DMS114 treated with DMSO at 0.1 percent for 48 hours (cell line): Measurements from ENCODE around the gene CEP63.
"Not testable (repeated sequence)": the region's sequence is repeated elsewhere in the genome, so short reads cannot be mapped to it uniquely, and the experiment has no call there.

Experiments
- DNase-seq: peaks from one replicate; lab custom pipeline; 2025; ENCODE audit not compliant: unreplicated experiment; lab: John Stamatoyannopoulos, UW

CEP63 gene

GRCh38 chr3:134505485-134505884, 19.6 kb downstream of the CEP63 start:
- DNase-seq = no peak

GRCh38 chr3:134511500-134511899, 25.6 kb downstream of the CEP63 start:
- no peak for DNase-seq

- DNase-seq = no peak
Observed at GRCh38 chr3:134516905-134517304, 31.0 kb downstream of the CEP63 start.

- no peak for DNase-seq
Observed at GRCh38 chr3:134517791-134518190, 31.9 kb downstream of the CEP63 start.

- DNase-seq = no peak
Observed at GRCh38 chr3:134522541-134522940, 36.7 kb downstream of the CEP63 start.

- no peak for DNase-seq
Observed at GRCh38 chr3:134525293-134525692, 39.4 kb downstream of the CEP63 start.

GRCh38 chr3:134526319-134526718, 40.5 kb downstream of the CEP63 start:
- no peak for DNase-seq

- DNase-seq = no peak
Observed at GRCh38 chr3:134527037-134527436, 41.2 kb downstream of the CEP63 start.

GRCh38 chr3:134527538-134528186, 41.8 kb downstream of the CEP63 start:
- no peak for DNase-seq

- no peak for DNase-seq
Observed at GRCh38 chr3:134533493-134533892, 47.6 kb downstream of the CEP63 start.

GRCh38 chr3:134535186-134535970, 49.5 kb downstream of the CEP63 start:
- no peak for DNase-seq

- DNase-seq = no peak
Observed at GRCh38 chr3:134536781-134537180, 50.9 kb downstream of the CEP63 start.

- DNase-seq = no peak
Observed at GRCh38 chr3:134542287-134542958, 56.6 kb downstream of the CEP63 start.

GRCh38 chr3:134543113-134543512, 57.3 kb downstream of the CEP63 start:
- DNase-seq = no peak

GRCh38 chr3:134544316-134544715, 58.5 kb downstream of the CEP63 start:
- DNase-seq = no peak

GRCh38 chr3:134544783-134545182, 58.9 kb downstream of the CEP63 start:
- not testable (repeated sequence) for DNase-seq

GRCh38 chr3:134545818-134546217, 60.0 kb downstream of the CEP63 start:
- no peak for DNase-seq

- no peak for DNase-seq
Observed at GRCh38 chr3:134552784-134553183, 66.9 kb downstream of the CEP63 start.

GRCh38 chr3:134559591-134559990, 73.7 kb downstream of the CEP63 start:
- DNase-seq = no peak

- no peak for DNase-seq
Observed at GRCh38 chr3:134562055-134562454, 76.2 kb downstream of the CEP63 start.

GRCh38 chr3:134563601-134564000, 77.7 kb downstream of the CEP63 start:
- no peak for DNase-seq

GRCh38 chr3:134564991-134565390, 79.1 kb downstream of the CEP63 start:
- DNase-seq = no peak
